ENCODE data around the gene WWC1. TPM values are rescaled to one million over a fixed set of nuclear protein-coding genes. Genes with fewer than 3 reads are reported as not detected.

The WWC1 gene
- total RNA-seq, 4 donors from 2014 or later, result 0.51 TPM; not detected in 3

GRCh38 chr5:168342151-168342825 is 50.8 kb downstream of the WWC1 start:
- Histone ChIP-seq H3K27me3 (peaks cover 0 to 2% (median 0%) of the 10 kb centered on the region in 3 donors), H3K4me3 (no peak overlapping the region), H3K9me3 (no peaks in the 10 kb centered on the region), H3K36me3 (no peaks in the 10 kb centered on the region), H3K27ac (no peak overlapping the region), H3K4me1 (no peaks in the 10 kb centered on the region)
- ATAC-seq (no peak), DNase-seq (no peak)
- TF ChIP-seq POLR2A (IDR thresholded peaks at IDR 0.05) (no peak), CTCF (IDR thresholded peaks at IDR 0.05 in 4 of 5, conservative IDR thresholded peaks at IDR 0.05 in 1 of 5) (no peak)
- in situ Hi-C loops (cut with MboI; ENCODE audit: low sequenced_read_pairs in 4 of 4), result no loop called here
- intact Hi-C loops (cut with DNase I; ENCODE audit: low total_unique reads), result no loop called here

GRCh38 chr5:168342985-168343384 is 51.5 kb downstream of the WWC1 start:
- intact Hi-C loops (cut with DNase I; ENCODE audit: low total_unique reads) (no loop called here), in situ Hi-C loops (cut with MboI; ENCODE audit: low sequenced_read_pairs in 4 of 4) (no loop called here)
- TF ChIP-seq CTCF (IDR thresholded peaks at IDR 0.05 in 4 of 5, conservative IDR thresholded peaks at IDR 0.05 in 1 of 5), result no peak
- TF ChIP-seq POLR2A (IDR thresholded peaks at IDR 0.05), result no peak
- DNase-seq (no peak), ATAC-seq (no peak)
- H3K4me1 ChIP-seq, result no peaks in the 10 kb centered on the region
- no peak overlapping the region for H3K4me3 ChIP-seq
- no peaks in the 10 kb centered on the region for H3K9me3 ChIP-seq
- peaks cover 0 to 2% (median 0%) of the 10 kb centered on the region in 3 donors for H3K27me3 ChIP-seq
- H3K27ac ChIP-seq, result no peak overlapping the region
- H3K36me3 ChIP-seq, result no peaks in the 10 kb centered on the region

GRCh38 chr5:168346417-168346816 is 55.0 kb downstream of the WWC1 start:
- H3K4me3 ChIP-seq, result no peak overlapping the region
- no peaks in the 10 kb centered on the region for H3K36me3 ChIP-seq
- intact Hi-C loops (cut with DNase I; ENCODE audit: low total_unique reads), result no loop called here
- no peaks in the 10 kb centered on the region for H3K4me1 ChIP-seq
- H3K27me3 ChIP-seq, result no peaks in the 10 kb centered on the region
- H3K9me3 ChIP-seq, result no peaks in the 10 kb centered on the region
- no peak overlapping the region for H3K27ac ChIP-seq
- no peak for TF ChIP-seq CTCF (IDR thresholded peaks at IDR 0.05 in 4 of 5, conservative IDR thresholded peaks at IDR 0.05 in 1 of 5)
- TF ChIP-seq POLR2A (IDR thresholded peaks at IDR 0.05), result no peak
- in situ Hi-C loops (cut with MboI; ENCODE audit: low sequenced_read_pairs in 4 of 4), result no loop called here
- ATAC-seq, result no peak
- no peak for DNase-seq

GRCh38 chr5:168347368-168348083 is 56.1 kb downstream of the WWC1 start:
- no peak for ATAC-seq

More at GRCh38 chr5:168347368-168348083, 56.1 kb downstream of the WWC1 start:
- Histone ChIP-seq H3K27ac (no peak overlapping the region), H3K27me3 (no peaks in the 10 kb centered on the region), H3K4me1 (no peaks in the 10 kb centered on the region), H3K9me3 (no peaks in the 10 kb centered on the region), H3K4me3 (no peak overlapping the region), H3K36me3 (no peaks in the 10 kb centered on the region)
- intact Hi-C loops (cut with DNase I; ENCODE audit: low total_unique reads), result no loop called here
- in situ Hi-C loops (cut with MboI; ENCODE audit: low sequenced_read_pairs in 4 of 4), result no loop called here
- no peak for DNase-seq
- TF ChIP-seq POLR2A (IDR thresholded peaks at IDR 0.05) (no peak), CTCF (IDR thresholded peaks at IDR 0.05 in 4 of 5, conservative IDR thresholded peaks at IDR 0.05 in 1 of 5) (no peak)
